B cell (primary cell): ENCODE results near the gene CAPZB. TPM values are rescaled to one million over a fixed set of nuclear protein-coding genes. Genes with fewer than 3 reads are reported as not detected.

Source experiments
- ATAC-seq: fragments of 200-7000 bp; cut with Tn5 transposase; one replicate; pipeline ENCODE4 v1.10.0; 2021; ENCODE audit warnings: low read depth, mild to moderate bottlenecking, moderate number of reproducible peaks, moderate library complexity
- CTCF ChIA-PET: fragments of 350-600 bp; sonication (Branson Sonifier 250); formaldehyde crosslinking; loops from one replicate; lab custom pipeline; 2021; ENCODE audit warnings: antibody characterized with exemption, inconsistent platforms; lab: Charles Lee
- POLR2A ChIA-PET: fragments of 350-600 bp; sonication (Branson Sonifier 250); formaldehyde crosslinking; loops from one replicate; lab custom pipeline; 2021; ENCODE audit warnings: antibody characterized with exemption; lab: Charles Lee
- DNase-seq: peaks from one replicate; pipeline ENCODE4 v3.0.0; 2013
- H2AFZ ChIP-seq: 2 replicates; pipeline ENCODE4 v1.6.1; 2012; ENCODE audit warnings: mild to moderate bottlenecking, low read depth, low read length; ENCODE audit not compliant: insufficient read depth, poor library complexity, severe bottlenecking
- H3K27ac ChIP-seq, 2 donors: 1 replicate in 1 of 2; 2 replicates in 1 of 2; pipeline ENCODE4 v1.5.1; 2012 to 2013; ENCODE audit warnings: low read length in 2 of 2, mild to moderate bottlenecking in 2 of 2, moderate library complexity in 1 of 2
- H3K27me3 ChIP-seq, 4 experiments: fragments of 200-600 bp in 1 of 4; sonication (generic) in 1 of 4; replicated peaks in 1 of 4; 1 replicate in 2 of 4; 2 replicates in 2 of 4; pipeline versions ENCODE4 v1.6.1 to v1.7.0; 2013 to 2016; ENCODE audit warnings: low read length in 3 of 4, mild to moderate bottlenecking in 2 of 4, mixed read lengths in 1 of 4, moderate library complexity in 1 of 4; ENCODE audit not compliant: insufficient read depth in 4 of 4, control insufficient read depth in 3 of 4; ENCODE audit errors: control extremely low read depth in 1 of 4
- H3K36me3 ChIP-seq, 2 experiments: replicated peaks in 1 of 2; 1 replicate in 1 of 2; 2 replicates in 1 of 2; pipeline versions ENCODE4 v1.6.1 to v1.7.1; 2013; ENCODE audit warnings: low read length in 1 of 2; ENCODE audit not compliant: insufficient read depth in 2 of 2, control insufficient read depth in 1 of 2; ENCODE audit errors: control extremely low read depth in 1 of 2, extremely low read depth in 1 of 2
- H3K4me1 ChIP-seq, 2 donors: fragments of 200-600 bp in 1 of 2; sonication (generic) in 1 of 2; 1 replicate in 1 of 2; 2 replicates in 1 of 2; pipeline versions ENCODE4 v1.5.1 to v1.6.1; 2013 to 2017; ENCODE audit warnings: low read length in 2 of 2; ENCODE audit not compliant: control insufficient read depth in 2 of 2, insufficient read depth in 2 of 2
- H3K4me2 ChIP-seq: replicated peaks from 2 replicates; pipeline ENCODE3; 2012; ENCODE audit warnings: mild to moderate bottlenecking, low read depth, low read length; ENCODE audit not compliant: poor library complexity, severe bottlenecking
- H3K4me3 ChIP-seq, 5 experiments: fragments of 200-600 bp in 1 of 5; sonication (generic) in 1 of 5; 1 replicate in 3 of 5; 2 replicates in 2 of 5; pipeline versions ENCODE4 v1.5.1 to v1.7.0; 2011 to 2016; ENCODE audit warnings: low read length in 4 of 5, mild to moderate bottlenecking in 4 of 5, low read depth in 2 of 5, control low read depth in 1 of 5, moderate library complexity in 1 of 5; ENCODE audit not compliant: insufficient read depth in 1 of 5; ENCODE audit errors: control extremely low read depth in 1 of 5, extremely low read depth in 1 of 5
- H3K79me2 ChIP-seq: fragments of 200-600 bp; sonication (generic); one replicate; pipeline ENCODE4 v1.6.0; 2016; ENCODE audit warnings: low read length; ENCODE audit not compliant: control insufficient read depth, insufficient read depth
- H3K9ac ChIP-seq: fragments of 200-600 bp; sonication (generic); 2 replicates; pipeline ENCODE4 v1.6.1; 2017; ENCODE audit warnings: mild to moderate bottlenecking, low read length, moderate library complexity
- H3K9me3 ChIP-seq, 3 donors: one replicate each; pipeline versions ENCODE4 v1.6.1 to v1.7.1; 2013; ENCODE audit warnings: low read length in 2 of 3; ENCODE audit not compliant: control insufficient read depth in 2 of 3, insufficient read depth in 1 of 3; ENCODE audit errors: control extremely low read depth in 1 of 3
- H4K20me1 ChIP-seq: 2 replicates; pipeline ENCODE4 v1.6.0; 2012; ENCODE audit warnings: mild to moderate bottlenecking, low read length; ENCODE audit not compliant: insufficient read depth, control insufficient read depth, poor library complexity, severe bottlenecking
- H3K27ac Mint-ChIP-seq: one replicate; pipeline ENCODE4 v1.8.0; 2021; ENCODE audit warnings: mixed read lengths
- H3K27me3 Mint-ChIP-seq: one replicate; pipeline ENCODE4 v1.8.0; 2021; ENCODE audit warnings: mixed read lengths
- H3K4me1 Mint-ChIP-seq: one replicate; pipeline ENCODE4 v1.8.0; 2021; ENCODE audit warnings: mixed read lengths
- H3K4me3 Mint-ChIP-seq: one replicate; pipeline ENCODE4 v1.8.0; 2021; ENCODE audit warnings: mixed read lengths
- H3K9me3 Mint-ChIP-seq: one replicate; pipeline ENCODE4 v1.8.0; 2022; ENCODE audit warnings: mixed read lengths; ENCODE audit not compliant: insufficient read depth
- EZH2 ChIP-seq: IDR thresholded peaks from 2 replicates; pipeline ENCODE4 v1.6.1; 2012; ENCODE audit warnings: borderline replicate concordance, low read depth, mild to moderate bottlenecking, moderate library complexity, low read length; ENCODE audit not compliant: insufficient read depth, poor library complexity, severe bottlenecking
- WGBS: methylation state at CpG from one replicate; pipeline ENCODE4 v1.1.5; 2013; ENCODE audit warnings: missing lambda C conversion rate; ENCODE audit not compliant: insufficient coverage; 5-methylcytosine and 5-hydroxymethylcytosine counted together
- intact Hi-C: fragments of 100-400 bp; cut with micrococcal nuclease; formaldehyde crosslinking; loops from one replicate; pipeline ENCODE4 v1.10.0; 2022
- polyA plus RNA-seq: library from polyadenylated mRNA; depleted of rRNA; stranded (reverse); fragments of >200 nt; gene quantifications from 2 replicates; pipeline ENCODE4 v1.2.3, GENCODE V29; 2012
- total RNA-seq, 2 donors: library from RNA; stranded (reverse); fragments of 120-200 nt in 1 of 2; gene quantifications; 1 replicate in 1 of 2; 2 replicates in 1 of 2; pipeline versions ENCODE4 v1.2.3 to v1.2.4, GENCODE V29; 2013 to 2022
- TF ChIP-seq, protein P1 (sequence below): fragments of 200-600 bp; IDR thresholded peaks from one replicate; pipeline ENCODE4 v1.8.0; 2022; ENCODE audit warnings: antibody characterized with exemption, mild to moderate bottlenecking

CAPZB gene
- total and polyA plus RNA-seq, 2 donors (not counting 1 experiment from before 2014, with no cell fraction given), result 126 to 193 TPM

DNA sequence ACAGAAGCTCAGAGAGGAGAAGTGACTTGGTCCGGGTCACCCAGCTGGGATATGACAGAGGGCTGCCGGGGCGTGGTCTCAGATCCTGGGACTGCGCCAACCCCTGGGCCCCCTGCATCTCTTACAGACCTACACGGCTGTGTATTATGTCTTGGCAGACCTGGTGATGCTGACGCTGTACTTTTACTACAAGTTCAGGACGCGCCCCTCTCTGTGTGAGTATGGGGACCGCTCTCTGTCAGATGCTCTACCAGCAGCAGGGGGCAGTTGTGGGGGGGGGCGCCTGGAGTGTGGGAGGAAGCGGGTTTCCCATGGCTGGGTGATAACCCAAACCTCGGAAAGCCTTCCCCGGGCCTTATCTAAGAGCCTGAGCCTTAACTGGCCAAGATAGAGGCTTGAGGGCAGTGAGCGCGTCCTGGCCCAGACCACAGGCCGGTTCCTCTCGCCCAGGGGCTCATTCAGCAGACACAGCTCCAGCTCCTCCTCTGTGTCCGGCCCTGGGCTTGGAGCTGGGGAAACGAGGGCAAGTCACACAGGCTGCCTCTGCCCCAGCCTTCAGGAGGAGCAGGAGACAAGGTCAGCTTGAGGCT, 159.9 kb downstream of the CAPZB start:
- Histone ChIP-seq H3K4me3 (no peak overlapping the region), H3K27me3 (no peaks in the 10 kb centered on the region), H3K36me3 (peaks cover 0 to 51% of the 10 kb centered on the region in 2 experiments), H3K27ac (no peak overlapping the region), H3K9me3 (no peaks in the 10 kb centered on the region), H3K9ac (no peak overlapping the region), H2AFZ (no peak overlapping the region), H3K4me2 (no peak overlapping the region), H3K79me2 (peaks cover 42% of the 10 kb centered on the region), H3K4me1 (no peaks in the 10 kb centered on the region), H4K20me1 (peaks cover 15% of the 10 kb centered on the region)
- Mint-ChIP-seq H3K27ac (no peak overlapping the region), H3K4me1 (no peaks in the 10 kb centered on the region), H3K27me3 (no peaks in the 10 kb centered on the region), H3K4me3 (no peak overlapping the region), H3K9me3 (no peaks in the 10 kb centered on the region)
- ATAC-seq (no peak), DNase-seq (no peak)
- ChIA-PET POLR2A (no interaction called here), CTCF (no interaction called here)
- 88% methylated on average over 19 of the region's 19 CpGs for WGBS
- no peak for TF ChIP-seq EZH2
- TF ChIP-seq, protein P1, sequence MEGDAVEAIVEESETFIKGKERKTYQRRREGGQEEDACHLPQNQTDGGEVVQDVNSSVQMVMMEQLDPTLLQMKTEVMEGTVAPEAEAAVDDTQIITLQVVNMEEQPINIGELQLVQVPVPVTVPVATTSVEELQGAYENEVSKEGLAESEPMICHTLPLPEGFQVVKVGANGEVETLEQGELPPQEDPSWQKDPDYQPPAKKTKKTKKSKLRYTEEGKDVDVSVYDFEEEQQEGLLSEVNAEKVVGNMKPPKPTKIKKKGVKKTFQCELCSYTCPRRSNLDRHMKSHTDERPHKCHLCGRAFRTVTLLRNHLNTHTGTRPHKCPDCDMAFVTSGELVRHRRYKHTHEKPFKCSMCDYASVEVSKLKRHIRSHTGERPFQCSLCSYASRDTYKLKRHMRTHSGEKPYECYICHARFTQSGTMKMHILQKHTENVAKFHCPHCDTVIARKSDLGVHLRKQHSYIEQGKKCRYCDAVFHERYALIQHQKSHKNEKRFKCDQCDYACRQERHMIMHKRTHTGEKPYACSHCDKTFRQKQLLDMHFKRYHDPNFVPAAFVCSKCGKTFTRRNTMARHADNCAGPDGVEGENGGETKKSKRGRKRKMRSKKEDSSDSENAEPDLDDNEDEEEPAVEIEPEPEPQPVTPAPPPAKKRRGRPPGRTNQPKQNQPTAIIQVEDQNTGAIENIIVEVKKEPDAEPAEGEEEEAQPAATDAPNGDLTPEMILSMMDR, result no peak
- intact Hi-C loops, result no loop called here

DNA sequence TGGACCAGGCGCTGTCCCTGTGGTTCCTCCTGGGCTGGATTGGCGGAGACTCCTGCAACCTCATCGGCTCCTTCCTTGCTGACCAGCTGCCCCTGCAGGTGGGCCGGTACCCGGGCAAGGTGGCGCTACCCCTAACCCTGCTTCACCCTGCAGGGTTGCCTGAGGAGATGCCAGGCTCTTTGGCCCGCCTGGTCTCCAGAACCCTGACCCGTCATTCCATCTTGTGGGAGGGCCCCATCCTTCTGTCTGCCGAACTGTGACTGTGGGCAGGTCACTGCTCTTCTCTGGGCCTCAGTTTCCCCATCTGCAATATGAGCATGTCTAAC, 160.7 kb downstream of the CAPZB start:
- POLR2A ChIA-PET, result no interaction called here
- H4K20me1 ChIP-seq, result peaks cover 15% of the 10 kb centered on the region
- H3K4me1 Mint-ChIP-seq, result no peaks in the 10 kb centered on the region
- peaks cover 0 to 50% of the 10 kb centered on the region in 2 experiments for H3K36me3 ChIP-seq
- no peak for ATAC-seq
- no peak overlapping the region for H2AFZ ChIP-seq
- H3K27me3 ChIP-seq, result no peaks in the 10 kb centered on the region
- no peaks in the 10 kb centered on the region for H3K4me1 ChIP-seq
- H3K27me3 Mint-ChIP-seq, result no peaks in the 10 kb centered on the region
- CTCF ChIA-PET, result no interaction called here
- TF ChIP-seq, protein P1, result no peak
- TF ChIP-seq EZH2, result no peak
- no peak overlapping the region for H3K27ac ChIP-seq
- H3K9ac ChIP-seq, result no peak overlapping the region
- no peak overlapping the region for H3K4me3 Mint-ChIP-seq
- no peak for DNase-seq
- H3K79me2 ChIP-seq, result peaks cover 42% of the 10 kb centered on the region
- no peaks in the 10 kb centered on the region for H3K9me3 ChIP-seq
- H3K4me2 ChIP-seq, result no peak overlapping the region
- H3K27ac Mint-ChIP-seq, result no peak overlapping the region
- intact Hi-C loops, result no loop called here
- WGBS, result 99% methylated on average over 9 of the region's 9 CpGs
- no peak overlapping the region for H3K4me3 ChIP-seq
- no peaks in the 10 kb centered on the region for H3K9me3 Mint-ChIP-seq
